HepG2 (cell line): ENCODE results near the gene POLR2F. TPM values are rescaled to one million over a fixed set of nuclear protein-coding genes. Genes with fewer than 3 reads are reported as not detected.

Experiments used
- ARID2 ChIP-seq: sonication (generic); formaldehyde crosslinking; IDR thresholded peaks from 2 replicates; pipeline ENCODE4 v1.8.1; 2022; ENCODE audit warnings: mild to moderate bottlenecking, missing genetic modification reagents, borderline replicate concordance
- BHLHE40 ChIP-seq: IDR thresholded peaks from 2 replicates; pipeline ENCODE4 v1.6.1; 2011; ENCODE audit warnings: low read length, improper control_type of control experiment
- GMEB1 ChIP-seq: sonication (generic); formaldehyde crosslinking; IDR thresholded peaks from 2 replicates; pipeline ENCODE4 v1.5.1; 2020; ENCODE audit warnings: missing genetic modification reagents, mild to moderate bottlenecking, borderline replicate concordance
- KAT2B ChIP-seq: fragments of 150-350 bp; IDR thresholded peaks from 2 replicates; pipeline ENCODE4 v1.6.1; 2014; ENCODE audit warnings: low read depth, low read length, borderline replicate concordance
- KMT2A ChIP-seq: sonication (generic); formaldehyde crosslinking; IDR thresholded peaks from 2 replicates; pipeline ENCODE4 v1.4.0; 2020; ENCODE audit warnings: missing genetic modification reagents
- MATR3 ChIP-seq: sonication (generic); formaldehyde crosslinking; IDR thresholded peaks from 2 replicates; pipeline ENCODE4 v1.4.0; 2020; ENCODE audit warnings: missing genetic modification reagents
- NCOR1 ChIP-seq: fragments of 200-600 bp; sonication (generic); IDR thresholded peaks from 2 replicates; pipeline ENCODE4 v1.7.0; 2017; ENCODE audit warnings: antibody characterized with exemption, low read length, borderline replicate concordance
- PBX2 ChIP-seq: IDR thresholded peaks from 2 replicates; pipeline ENCODE4 v1.6.1; 2016; ENCODE audit warnings: control low read depth
- RBM22 ChIP-seq: fragments of 200-400 bp; formaldehyde crosslinking; optimal IDR thresholded peaks from 2 replicates; pipeline ENCODE3; 2017; ENCODE audit warnings: mild to moderate bottlenecking, low read length, moderate library complexity
- REXO4 ChIP-seq: sonication (generic); formaldehyde crosslinking; IDR thresholded peaks from 2 replicates; pipeline ENCODE4 v1.8.0; 2022; ENCODE audit warnings: missing genetic modification reagents, mild to moderate bottlenecking, borderline replicate concordance
- SATB2 ChIP-seq: sonication (generic); formaldehyde crosslinking; IDR thresholded peaks from 2 replicates; pipeline ENCODE4 v1.5.0; 2020; ENCODE audit warnings: missing genetic modification reagents
- SIN3B ChIP-seq: fragments of 150-350 bp; IDR thresholded peaks from 2 replicates; pipeline ENCODE4 v1.6.1; 2014; ENCODE audit warnings: low read length
- SMARCE1 ChIP-seq: fragments of 450-650 bp; IDR thresholded peaks from 2 replicates; pipeline ENCODE4 v1.6.1; 2017; ENCODE audit warnings: borderline replicate concordance
- ZBTB1 ChIP-seq: sonication (generic); formaldehyde crosslinking; IDR thresholded peaks from 2 replicates; pipeline ENCODE4 v1.4.0; 2020; ENCODE audit warnings: missing genetic modification reagents, borderline replicate concordance
- ZFP82 ChIP-seq: sonication (generic); formaldehyde crosslinking; IDR thresholded peaks from 2 replicates; pipeline ENCODE4 v1.5.1; 2020; ENCODE audit warnings: mild to moderate bottlenecking, missing genetic modification reagents, borderline replicate concordance
- ZFP90 ChIP-seq: sonication (generic); formaldehyde crosslinking; IDR thresholded peaks from 2 replicates; pipeline ENCODE4 v1.8.0; 2022; ENCODE audit warnings: missing genetic modification reagents, mild to moderate bottlenecking, inconsistent platforms, borderline replicate concordance
- ZNF10 ChIP-seq: sonication (generic); formaldehyde crosslinking; IDR thresholded peaks from 2 replicates; pipeline ENCODE4 v1.4.0; 2020; ENCODE audit warnings: mild to moderate bottlenecking, low read depth, missing genetic modification reagents, borderline replicate concordance
- ZNF136 ChIP-seq: sonication (generic); formaldehyde crosslinking; IDR thresholded peaks from 2 replicates; pipeline ENCODE4 v1.8.1; 2022; ENCODE audit warnings: low read depth, mild to moderate bottlenecking, moderate library complexity, missing genetic modification reagents
- ZNF251 ChIP-seq: sonication (generic); formaldehyde crosslinking; IDR thresholded peaks from 2 replicates; pipeline ENCODE4 v1.9.0; 2021; ENCODE audit warnings: mild to moderate bottlenecking, missing genetic modification reagents
- ZNF256 ChIP-seq: sonication (generic); formaldehyde crosslinking; conservative IDR thresholded peaks from 2 replicates; pipeline ENCODE4 v1.4.0; 2020; ENCODE audit warnings: missing genetic modification reagents
- ZNF557 ChIP-seq: sonication (generic); formaldehyde crosslinking; IDR thresholded peaks from 2 replicates; pipeline ENCODE4 v1.4.0; 2020; ENCODE audit warnings: missing genetic modification reagents
- ZNF660 ChIP-seq: sonication (generic); formaldehyde crosslinking; IDR thresholded peaks from 2 replicates; pipeline ENCODE4 v1.5.1; 2020; ENCODE audit warnings: mild to moderate bottlenecking, low read depth, missing genetic modification reagents, borderline replicate concordance
- ZNF761 ChIP-seq: sonication (generic); formaldehyde crosslinking; conservative IDR thresholded peaks from 2 replicates; pipeline ENCODE4 v1.4.0; 2020; ENCODE audit warnings: mild to moderate bottlenecking, missing genetic modification reagents
- polyA plus RNA-seq, 8 experiments: library from polyadenylated mRNA; depleted of rRNA in 3 of 8; stranded (reverse) in 7 of 8; unstranded in 1 of 8; fragments of >200 nt; fragmentation: Illumina TruSeq in 4 of 8; extraction: Trizol in 4 of 8; gene quantifications; 2 replicates each; pipeline versions ENCODE4 v1.2.1 to v1.2.3, GENCODE V29; 2011 to 2016; ENCODE audit warnings: low read depth in 4 of 8, missing spikeins in 1 of 8, mixed read lengths in 1 of 8; ENCODE audit not compliant: insufficient read depth in 1 of 8
- total RNA-seq, 5 experiments: library from RNA; depleted of rRNA; stranded (reverse); fragments of >200 nt; fragmentation: Illumina TruSeq; extraction: Trizol; gene quantifications; 2 replicates each; pipeline ENCODE4 v1.2.3, GENCODE V29; 2016; ENCODE audit warnings: low read depth in 1 of 5
- TF ChIP-seq, protein P1 (sequence below): sonication (generic); formaldehyde crosslinking; IDR thresholded peaks from 2 replicates; pipeline ENCODE4 v1.8.0; 2022; ENCODE audit warnings: missing genetic modification reagents, low read depth, mild to moderate bottlenecking, borderline replicate concordance
- TF ChIP-seq, protein P2 (sequence below): IDR thresholded peaks from 2 replicates; pipeline ENCODE4 v1.6.1; 2016; ENCODE audit warnings: missing compliant biosample characterization, missing genetic modification reagents, borderline replicate concordance
- TF ChIP-seq, protein P3 (sequence below): sonication (generic); formaldehyde crosslinking; IDR thresholded peaks from 2 replicates; pipeline ENCODE4 v1.8.1; 2022; ENCODE audit warnings: mild to moderate bottlenecking, missing genetic modification reagents

Gene POLR2F
- total and polyA plus RNA-seq, 2 of the 13 experiments (the other 11 are each of a cell fraction or from before 2014, with no cell fraction given): 135 to 158 TPM

GRCh38 chr22:37933711-37934376, 19.7 kb upstream of the POLR2F start (continued):
- TF ChIP-seq ZFP90 (0 out of 2 replicates have a peak, but pooled peaks have one; percentile 61), ZNF557 (CRISPR knock-in tag) (no peak), MATR3 (CRISPR knock-in tag) (no peak), BHLHE40 (no peak), ZNF660 (CRISPR knock-in tag) (no peak), SIN3B (no peak), ZNF256 (CRISPR knock-in tag) (no peak), SMARCE1 (no peak), ZNF251 (CRISPR knock-in tag) (no peak), GMEB1 (peak; percentile 25; the same call in 1 of the 2 replicates), REXO4 (CRISPR knock-in tag) (no peak), ZNF136 (CRISPR knock-in tag) (no peak), ZBTB1 (no peak), ZFP82 (CRISPR knock-in tag) (no peak), KAT2B (no peak), KMT2A (CRISPR knock-in tag) (peak; percentile 27; the same call in 1 of the 2 replicates), ZNF10 (CRISPR knock-in tag) (no peak), ARID2 (CRISPR knock-in tag) (no peak), RBM22 (no peak), PBX2 (CRISPR knock-in tag) (no peak), ZNF761 (CRISPR knock-in tag) (no peak), SATB2 (no peak), NCOR1 (no peak)
- TF ChIP-seq, protein P1, sequence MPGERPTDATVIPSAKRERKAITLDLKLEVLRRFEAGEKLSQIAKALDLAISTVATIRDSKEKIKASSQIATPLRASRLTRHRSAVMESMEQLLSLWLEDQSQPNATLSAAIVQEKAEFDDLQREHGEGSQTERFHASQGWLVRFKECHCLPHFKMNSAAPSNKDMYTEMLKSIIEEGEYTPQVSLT (CRISPR knock-in tag): no peak
- TF ChIP-seq, protein P2, sequence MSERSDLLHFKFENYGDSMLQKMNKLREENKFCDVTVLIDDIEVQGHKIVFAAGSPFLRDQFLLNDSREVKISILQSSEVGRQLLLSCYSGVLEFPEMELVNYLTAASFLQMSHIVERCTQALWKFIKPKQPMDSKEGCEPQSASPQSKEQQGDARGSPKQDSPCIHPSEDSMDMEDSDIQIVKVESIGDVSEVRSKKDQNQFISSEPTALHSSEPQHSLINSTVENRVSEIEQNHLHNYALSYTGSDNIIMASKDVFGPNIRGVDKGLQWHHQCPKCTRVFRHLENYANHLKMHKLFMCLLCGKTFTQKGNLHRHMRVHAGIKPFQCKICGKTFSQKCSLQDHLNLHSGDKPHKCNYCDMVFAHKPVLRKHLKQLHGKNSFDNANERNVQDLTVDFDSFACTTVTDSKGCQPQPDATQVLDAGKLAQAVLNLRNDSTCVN (CRISPR knock-in tag): 0 out of 2 replicates have a peak, but pooled peaks have one; percentile 27
- TF ChIP-seq, protein P3, sequence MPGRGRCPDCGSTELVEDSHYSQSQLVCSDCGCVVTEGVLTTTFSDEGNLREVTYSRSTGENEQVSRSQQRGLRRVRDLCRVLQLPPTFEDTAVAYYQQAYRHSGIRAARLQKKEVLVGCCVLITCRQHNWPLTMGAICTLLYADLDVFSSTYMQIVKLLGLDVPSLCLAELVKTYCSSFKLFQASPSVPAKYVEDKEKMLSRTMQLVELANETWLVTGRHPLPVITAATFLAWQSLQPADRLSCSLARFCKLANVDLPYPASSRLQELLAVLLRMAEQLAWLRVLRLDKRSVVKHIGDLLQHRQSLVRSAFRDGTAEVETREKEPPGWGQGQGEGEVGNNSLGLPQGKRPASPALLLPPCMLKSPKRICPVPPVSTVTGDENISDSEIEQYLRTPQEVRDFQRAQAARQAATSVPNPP: no peak
